LNCaP clone FGC (cell line): Measurements from ENCODE around the gene FBXO30.

Experiments
- DNase-seq: peaks from one replicate; pipeline ENCODE4 v3.0.0-alpha.2; 2011; ENCODE audit warnings: low read depth
- H3K4me3 ChIP-seq: 2 replicates; pipeline ENCODE4 v1.5.1; 2011; ENCODE audit warnings: mild to moderate bottlenecking, low read depth, low read length, control low read depth
- TF ChIP-seq, protein P1 (sequence below): IDR thresholded peaks from 2 replicates; pipeline ENCODE4 v1.5.1; 2012; ENCODE audit warnings: mild to moderate bottlenecking; ENCODE audit not compliant: control insufficient read depth, insufficient read depth; ENCODE audit errors: extremely low read depth

Gene FBXO30, protein sequence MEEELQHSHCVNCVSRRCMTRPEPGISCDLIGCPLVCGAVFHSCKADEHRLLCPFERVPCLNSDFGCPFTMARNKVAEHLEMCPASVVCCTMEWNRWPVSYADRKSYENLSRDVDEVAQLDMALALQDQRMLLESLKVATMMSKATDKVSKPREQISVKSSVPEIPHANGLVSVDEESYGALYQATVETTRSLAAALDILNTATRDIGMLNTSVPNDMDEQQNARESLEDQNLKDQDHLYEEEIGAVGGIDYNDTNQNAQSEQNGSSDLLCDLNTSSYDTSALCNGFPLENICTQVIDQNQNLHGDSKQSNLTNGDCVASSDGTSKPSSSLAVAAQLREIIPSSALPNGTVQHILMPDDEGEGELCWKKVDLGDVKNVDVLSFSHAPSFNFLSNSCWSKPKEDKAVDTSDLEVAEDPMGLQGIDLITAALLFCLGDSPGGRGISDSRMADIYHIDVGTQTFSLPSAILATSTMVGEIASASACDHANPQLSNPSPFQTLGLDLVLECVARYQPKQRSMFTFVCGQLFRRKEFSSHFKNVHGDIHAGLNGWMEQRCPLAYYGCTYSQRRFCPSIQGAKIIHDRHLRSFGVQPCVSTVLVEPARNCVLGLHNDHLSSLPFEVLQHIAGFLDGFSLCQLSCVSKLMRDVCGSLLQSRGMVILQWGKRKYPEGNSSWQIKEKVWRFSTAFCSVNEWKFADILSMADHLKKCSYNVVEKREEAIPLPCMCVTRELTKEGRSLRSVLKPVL

DNA sequence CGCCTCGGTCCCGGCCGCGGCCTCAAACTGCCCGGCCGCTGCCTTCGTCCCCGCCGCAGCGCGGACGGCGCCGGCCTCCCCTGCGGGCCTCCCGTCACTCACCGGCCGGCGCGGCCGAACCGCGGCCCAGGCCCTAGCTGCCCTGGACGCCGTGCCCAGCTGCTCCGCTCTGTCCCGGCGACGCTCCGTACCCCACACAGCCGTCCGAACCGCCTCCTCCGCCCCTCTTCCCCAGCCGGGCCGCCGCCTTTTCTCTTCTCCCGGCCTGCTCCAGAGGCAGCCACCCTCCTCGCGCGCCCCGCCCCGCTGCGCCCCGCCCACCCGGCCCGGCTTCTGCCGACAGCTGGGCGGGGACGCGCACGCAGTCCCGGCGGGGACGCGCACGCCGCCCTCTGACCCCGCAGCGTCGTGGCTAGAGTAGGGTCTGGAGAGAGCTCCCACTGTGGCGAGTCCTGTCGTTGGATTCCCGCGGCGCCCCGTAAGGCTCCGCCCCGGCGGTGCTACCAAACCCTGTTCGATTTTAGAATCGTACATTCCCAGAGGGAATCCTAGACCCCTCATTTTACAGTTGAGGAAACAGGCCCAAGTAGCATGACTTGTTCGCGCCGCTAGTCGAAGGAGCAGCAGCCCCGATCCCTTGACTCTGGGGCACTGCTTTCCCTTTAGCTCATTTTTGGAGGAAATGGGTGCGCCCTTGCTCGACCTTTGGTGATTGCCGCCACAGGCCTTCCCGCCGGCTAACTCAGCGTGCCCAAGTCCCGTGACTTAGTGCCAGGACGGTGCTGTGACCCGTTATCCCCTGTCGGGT lies at the start of gene FBXO30:
Gene FBXO30 (minus strand): TSS at position 295 of the 808 bp plus-strand sequence. CDS start 8,390 bp downstream, outside the sequence.
- DNase-seq, result no peak
- H3K4me3 ChIP-seq, result peak within 1 kb of the TSS; percentile 57
- TF ChIP-seq, protein P1, sequence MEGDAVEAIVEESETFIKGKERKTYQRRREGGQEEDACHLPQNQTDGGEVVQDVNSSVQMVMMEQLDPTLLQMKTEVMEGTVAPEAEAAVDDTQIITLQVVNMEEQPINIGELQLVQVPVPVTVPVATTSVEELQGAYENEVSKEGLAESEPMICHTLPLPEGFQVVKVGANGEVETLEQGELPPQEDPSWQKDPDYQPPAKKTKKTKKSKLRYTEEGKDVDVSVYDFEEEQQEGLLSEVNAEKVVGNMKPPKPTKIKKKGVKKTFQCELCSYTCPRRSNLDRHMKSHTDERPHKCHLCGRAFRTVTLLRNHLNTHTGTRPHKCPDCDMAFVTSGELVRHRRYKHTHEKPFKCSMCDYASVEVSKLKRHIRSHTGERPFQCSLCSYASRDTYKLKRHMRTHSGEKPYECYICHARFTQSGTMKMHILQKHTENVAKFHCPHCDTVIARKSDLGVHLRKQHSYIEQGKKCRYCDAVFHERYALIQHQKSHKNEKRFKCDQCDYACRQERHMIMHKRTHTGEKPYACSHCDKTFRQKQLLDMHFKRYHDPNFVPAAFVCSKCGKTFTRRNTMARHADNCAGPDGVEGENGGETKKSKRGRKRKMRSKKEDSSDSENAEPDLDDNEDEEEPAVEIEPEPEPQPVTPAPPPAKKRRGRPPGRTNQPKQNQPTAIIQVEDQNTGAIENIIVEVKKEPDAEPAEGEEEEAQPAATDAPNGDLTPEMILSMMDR, result no peak

DNA sequence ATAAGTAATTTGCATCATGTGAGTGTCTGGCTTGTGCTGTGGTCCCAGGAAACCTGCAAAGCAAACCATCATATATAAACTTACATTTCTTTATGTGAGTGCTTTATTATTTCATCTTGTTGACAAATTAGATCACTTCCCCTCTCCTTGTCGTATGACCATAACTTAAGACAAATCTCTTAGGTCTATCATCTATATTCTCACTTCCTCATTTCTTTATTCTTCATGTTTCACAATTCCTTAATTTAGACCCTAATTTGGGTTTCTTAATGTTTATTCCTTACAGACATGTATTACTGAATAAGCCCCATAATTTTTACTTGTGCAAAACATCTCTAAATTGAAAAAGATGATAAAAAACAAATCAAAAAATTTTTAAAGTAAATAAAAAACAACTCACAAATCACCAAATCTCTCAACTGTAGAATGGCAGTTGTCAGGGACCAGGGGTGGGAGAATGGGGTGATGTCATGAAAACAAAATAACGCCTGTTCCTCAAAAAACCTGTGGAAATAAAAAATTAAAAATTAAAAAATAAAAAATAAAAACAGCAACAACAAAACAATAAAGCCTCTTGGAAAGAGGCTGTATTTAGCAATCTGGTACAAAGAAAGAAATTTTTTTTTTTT lies 49.5 kb upstream of the FBXO30 start:
- no peak overlapping the region for H3K4me3 ChIP-seq
- no peak for DNase-seq
- TF ChIP-seq, protein P1, result no peak

DNA sequence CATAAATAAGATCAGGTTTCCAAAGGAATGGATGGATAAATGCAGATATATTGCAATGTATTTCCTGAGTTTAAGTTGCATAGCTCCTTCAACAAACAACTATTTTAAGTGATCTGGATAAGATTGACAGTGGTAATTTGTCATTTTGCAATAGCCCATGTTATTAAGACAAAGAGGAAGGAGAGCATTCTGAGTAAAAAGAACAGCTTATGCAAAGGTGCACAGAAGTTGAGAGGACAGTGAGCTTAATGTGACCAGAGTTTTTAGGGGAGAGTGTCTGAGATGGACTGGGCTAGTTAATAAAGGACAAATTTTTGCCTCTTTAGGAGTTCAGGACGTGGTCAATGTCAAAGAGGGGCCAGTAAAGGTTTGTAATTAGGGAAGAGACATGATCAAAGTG lies 48.8 kb upstream of the FBXO30 start:
- DNase-seq, result no peak
- TF ChIP-seq, protein P1, result no peak
- no peak overlapping the region for H3K4me3 ChIP-seq

DNA sequence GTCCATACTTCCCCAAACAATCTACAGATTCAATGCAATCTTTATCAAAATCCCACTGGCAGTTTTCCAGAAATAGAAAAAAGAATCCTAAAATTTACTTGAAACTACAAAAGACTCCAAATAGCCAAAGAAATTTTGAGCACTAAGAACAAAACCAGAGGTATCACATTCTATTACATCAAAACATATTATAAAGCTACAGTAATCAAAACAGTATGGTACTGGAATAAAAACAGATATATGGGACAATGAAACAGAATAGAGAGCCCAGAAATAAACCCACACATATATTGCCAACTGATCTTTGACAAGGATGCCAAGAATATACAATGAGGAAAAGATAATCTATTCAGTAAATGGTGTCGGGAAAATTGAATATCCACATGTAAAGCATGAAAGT lies 46.0 kb upstream of the FBXO30 start:
- TF ChIP-seq, protein P1, result no peak
- no peak overlapping the region for H3K4me3 ChIP-seq
- DNase-seq, result no peak

DNA sequence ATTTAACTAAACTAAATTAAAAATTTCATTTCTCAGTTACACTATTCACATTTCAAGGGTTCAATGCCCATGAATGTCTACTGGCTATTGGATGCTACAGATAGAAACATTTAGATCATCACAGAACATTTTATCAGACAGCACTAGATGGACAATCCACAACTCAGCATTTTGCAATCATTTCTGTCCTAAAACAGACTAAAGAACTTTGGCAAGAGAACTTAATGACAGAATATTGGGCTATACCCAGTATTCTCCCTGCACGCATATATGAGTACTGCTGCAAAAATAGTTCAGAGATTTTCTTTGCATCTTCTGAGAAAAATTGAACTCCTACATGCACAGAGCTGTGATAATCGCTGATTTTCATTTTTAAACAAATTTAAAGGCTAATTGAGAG lies 36.1 kb upstream of the FBXO30 start:
- H3K4me3 ChIP-seq, result no peak overlapping the region
- DNase-seq, result no peak
- TF ChIP-seq, protein P1, result no peak

DNA sequence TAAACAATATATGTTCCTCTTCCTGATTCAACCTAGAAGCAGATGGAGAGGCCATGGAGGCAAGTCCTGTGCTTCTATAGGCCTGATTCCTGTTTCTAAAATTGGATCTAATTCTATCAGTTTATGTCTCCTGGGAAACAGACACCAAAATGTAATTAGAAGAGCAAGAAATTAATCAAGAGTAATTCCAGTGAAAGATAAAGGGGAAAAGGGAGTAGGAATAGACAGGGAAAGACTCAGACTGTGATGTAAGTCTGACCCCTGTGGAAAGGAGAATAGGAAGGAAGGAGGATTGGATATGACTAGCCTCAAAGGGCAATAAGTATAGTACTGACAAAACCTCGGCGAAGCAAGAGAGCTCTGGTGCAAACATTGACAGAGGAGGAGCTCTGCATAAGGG lies 33.9 kb upstream of the FBXO30 start:
- DNase-seq, result no peak
- H3K4me3 ChIP-seq, result no peak overlapping the region
- TF ChIP-seq, protein P1, result no peak
